Uterus (tissue), 4 donors: Measurements from ENCODE around the gene LAMA5. TPM values are rescaled to one million over a fixed set of nuclear protein-coding genes. Genes with fewer than 3 reads are reported as not detected.

Experiments
- DNase-seq, 2 donors: peaks; one replicate each; pipeline ENCODE4 v3.0.0-alpha.2; 2019 to 2020
- H3K27ac ChIP-seq, 2 donors: fragments of 200-600 bp; sonication (generic); 1 replicate in 1 of 2; 2 replicates in 1 of 2; pipeline ENCODE4 v1.5.1; 2016 to 2018
- H3K27me3 ChIP-seq, 2 donors: fragments of 200-600 bp; sonication (generic); one replicate each; pipeline ENCODE4 v1.5.1; 2018 to 2019; ENCODE audit warnings: control low read depth in 1 of 2
- H3K36me3 ChIP-seq, 2 donors: fragments of 200-600 bp; sonication (generic); one replicate each; pipeline ENCODE4 v1.5.1; 2019; ENCODE audit warnings: control low read depth in 1 of 2
- H3K4me1 ChIP-seq, 2 donors: fragments of 200-600 bp; sonication (generic); one replicate each; pipeline ENCODE4 v1.5.1; 2018 to 2019; ENCODE audit warnings: control low read depth in 1 of 2
- H3K4me3 ChIP-seq, 2 donors: fragments of 200-600 bp; sonication (generic); 1 replicate in 1 of 2; 2 replicates in 1 of 2; pipeline ENCODE4 v1.5.1; 2018 to 2019; ENCODE audit warnings: mild to moderate bottlenecking in 1 of 2
- H3K9me3 ChIP-seq, 2 donors: fragments of 200-600 bp; sonication (generic); one replicate each; pipeline ENCODE4 v1.5.1; 2019; ENCODE audit warnings: control low read depth in 1 of 2
- POLR2A ChIP-seq, 2 donors: fragments of 450-650 bp; IDR thresholded peaks; one replicate each; pipeline ENCODE4 v1.6.1; 2016; ENCODE audit warnings: antibody characterized with exemption in 2 of 2, mild to moderate bottlenecking in 1 of 2, moderate library complexity in 1 of 2
- intact Hi-C: fragments of 100-400 bp; cut with DNase I; formaldehyde crosslinking; loops from one replicate; pipeline ENCODE4 v1.15.1; 2023; ENCODE audit warnings: low total_unique reads
- total RNA-seq, 4 donors: library from RNA; depleted of rRNA in 3 of 4; stranded (reverse); fragments of >200 nt in 3 of 4; gene quantifications; one replicate each; pipeline versions ENCODE4 v1.1.0 to v1.2.4, GENCODE V29; 2014 to 2023
- TF ChIP-seq, protein P1 (sequence below), 4 experiments: fragments of 200-600 bp in 2 of 4; fragments of 450-650 bp in 2 of 4; sonication (generic) in 2 of 4; IDR thresholded peaks; one replicate each; pipeline ENCODE4 v1.5.1; 2016 to 2019; ENCODE audit warnings: antibody characterized with exemption in 4 of 4, mild to moderate bottlenecking in 2 of 4, moderate library complexity in 1 of 4
- donor health status: DM: yes; HTN: yes; CAD: no.

LAMA5 gene
- total RNA-seq, 4 donors from 2014 or later, result 50.6 to 375 (median 90.8) TPM

DNA sequence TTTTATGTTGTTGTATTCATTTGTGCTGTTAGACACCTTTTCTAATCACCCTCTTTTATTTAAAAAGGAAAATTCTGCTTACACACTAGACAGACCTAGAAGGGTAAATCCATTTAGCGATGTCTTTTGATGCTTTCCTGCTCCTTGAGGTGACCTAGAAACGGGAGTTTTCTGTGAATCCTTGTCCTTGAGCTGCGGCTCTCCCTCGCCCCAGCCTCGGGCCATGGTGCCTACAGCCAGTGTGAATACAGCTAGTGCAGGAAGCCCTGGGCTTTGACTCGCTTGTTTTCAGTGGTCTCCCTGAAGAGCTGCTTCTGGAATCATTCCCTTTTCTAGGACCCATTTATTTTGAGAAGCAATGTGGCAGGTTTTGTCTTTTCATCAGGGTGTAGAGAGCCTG lies 82.0 kb downstream of the LAMA5 start:
- Histone ChIP-seq H3K27me3 (no peaks in the 10 kb centered on the region), H3K36me3 (no peaks in the 10 kb centered on the region), H3K9me3 (no peaks in the 10 kb centered on the region), H3K4me3 (no peak overlapping the region), H3K27ac (no peak overlapping the region), H3K4me1 (no peaks in the 10 kb centered on the region)
- TF ChIP-seq, protein P1, sequence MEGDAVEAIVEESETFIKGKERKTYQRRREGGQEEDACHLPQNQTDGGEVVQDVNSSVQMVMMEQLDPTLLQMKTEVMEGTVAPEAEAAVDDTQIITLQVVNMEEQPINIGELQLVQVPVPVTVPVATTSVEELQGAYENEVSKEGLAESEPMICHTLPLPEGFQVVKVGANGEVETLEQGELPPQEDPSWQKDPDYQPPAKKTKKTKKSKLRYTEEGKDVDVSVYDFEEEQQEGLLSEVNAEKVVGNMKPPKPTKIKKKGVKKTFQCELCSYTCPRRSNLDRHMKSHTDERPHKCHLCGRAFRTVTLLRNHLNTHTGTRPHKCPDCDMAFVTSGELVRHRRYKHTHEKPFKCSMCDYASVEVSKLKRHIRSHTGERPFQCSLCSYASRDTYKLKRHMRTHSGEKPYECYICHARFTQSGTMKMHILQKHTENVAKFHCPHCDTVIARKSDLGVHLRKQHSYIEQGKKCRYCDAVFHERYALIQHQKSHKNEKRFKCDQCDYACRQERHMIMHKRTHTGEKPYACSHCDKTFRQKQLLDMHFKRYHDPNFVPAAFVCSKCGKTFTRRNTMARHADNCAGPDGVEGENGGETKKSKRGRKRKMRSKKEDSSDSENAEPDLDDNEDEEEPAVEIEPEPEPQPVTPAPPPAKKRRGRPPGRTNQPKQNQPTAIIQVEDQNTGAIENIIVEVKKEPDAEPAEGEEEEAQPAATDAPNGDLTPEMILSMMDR (IDR thresholded peaks at IDR 0.05), result no peak
- TF ChIP-seq POLR2A (IDR thresholded peaks at IDR 0.05), result no peak
- intact Hi-C loops, result no loop called here
- no peak for DNase-seq

DNA sequence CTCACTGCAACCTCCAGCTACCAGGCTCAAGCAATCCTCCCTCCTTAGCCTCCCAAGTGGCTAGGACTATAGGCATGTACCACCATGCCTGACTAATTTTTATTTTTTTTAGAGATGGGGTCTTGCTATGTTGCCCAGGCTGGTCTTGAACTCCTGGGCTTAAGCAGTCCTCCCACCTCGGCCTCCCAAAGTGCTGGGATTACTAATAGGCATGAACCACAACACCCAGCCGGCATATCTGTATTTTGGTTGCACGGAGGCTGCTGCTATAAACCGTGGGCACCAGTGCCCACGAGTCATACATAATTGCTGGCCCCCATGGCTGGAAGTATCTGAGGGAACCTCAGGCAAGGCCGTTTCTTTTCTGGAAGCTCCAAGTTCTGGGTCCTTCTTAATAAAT lies 82.7 kb downstream of the LAMA5 start:
- H3K36me3 ChIP-seq, result no peaks in the 10 kb centered on the region
- intact Hi-C loops, result no loop called here
- no peaks in the 10 kb centered on the region for H3K9me3 ChIP-seq
- TF ChIP-seq, protein P1 (IDR thresholded peaks at IDR 0.05), result no peak
- TF ChIP-seq POLR2A (IDR thresholded peaks at IDR 0.05), result no peak
- no peak for DNase-seq
- no peaks in the 10 kb centered on the region for H3K27me3 ChIP-seq
- no peak overlapping the region for H3K4me3 ChIP-seq
- H3K4me1 ChIP-seq, result no peaks in the 10 kb centered on the region
- H3K27ac ChIP-seq, result no peak overlapping the region

DNA sequence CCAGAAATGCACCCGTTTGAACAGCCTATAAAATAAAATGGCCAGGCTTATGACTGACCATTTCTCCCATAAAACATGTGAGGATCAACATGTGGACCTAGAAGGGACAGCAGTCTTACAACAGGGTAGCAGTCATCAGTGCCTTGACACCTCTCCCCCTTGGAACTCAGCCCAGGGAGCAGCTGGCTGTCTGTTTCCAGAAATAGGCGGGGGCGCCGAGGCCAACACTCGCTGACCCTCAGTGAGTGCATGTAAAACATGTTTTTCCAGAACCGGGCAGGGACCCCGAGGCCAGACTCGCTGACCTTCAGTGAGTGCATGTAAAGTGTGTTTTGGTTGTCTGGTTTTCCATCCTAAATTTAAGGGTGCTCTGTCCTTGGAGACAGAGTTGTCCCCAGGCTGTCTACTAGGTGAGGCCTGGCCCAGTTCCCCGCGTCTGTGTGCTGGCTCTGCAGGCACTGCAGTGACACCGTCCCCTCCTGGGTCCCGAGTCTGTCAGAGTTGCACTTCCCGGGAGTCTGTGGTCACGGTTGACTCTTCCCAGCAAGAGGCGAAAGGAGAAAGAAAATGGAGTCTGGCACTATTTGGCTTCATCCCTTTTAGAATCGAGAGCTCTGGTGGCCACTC lies 84.1 kb downstream of the LAMA5 start:
- no peaks in the 10 kb centered on the region for H3K27me3 ChIP-seq

DNA sequence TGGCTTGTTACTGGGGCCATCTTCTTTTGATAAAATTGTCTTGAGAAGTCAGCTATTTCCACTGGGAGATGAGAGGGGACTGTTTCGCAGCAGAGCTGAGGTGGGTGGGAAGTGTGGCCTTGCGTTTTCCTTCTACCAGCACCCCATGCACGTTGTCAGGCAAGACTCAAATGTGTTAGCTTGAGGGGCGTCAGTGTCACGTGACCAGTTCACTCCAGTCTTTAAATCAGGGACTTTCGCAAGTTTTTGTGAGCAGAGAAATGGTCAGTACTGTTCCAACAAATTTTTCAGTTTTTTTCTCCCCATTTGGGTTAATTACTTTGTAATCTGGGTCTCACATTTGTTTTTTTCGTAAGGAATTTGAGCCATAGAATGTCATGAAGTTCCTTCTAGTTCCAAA lies 85.0 kb downstream of the LAMA5 start:
- no peak overlapping the region for H3K4me3 ChIP-seq
- H3K27ac ChIP-seq, result no peak overlapping the region
- intact Hi-C loops, result no loop called here
- H3K4me1 ChIP-seq, result no peaks in the 10 kb centered on the region
- H3K9me3 ChIP-seq, result no peaks in the 10 kb centered on the region
- TF ChIP-seq POLR2A (IDR thresholded peaks at IDR 0.05), result no peak
- TF ChIP-seq, protein P1 (IDR thresholded peaks at IDR 0.05), result no peak
- no peaks in the 10 kb centered on the region for H3K36me3 ChIP-seq
- DNase-seq, result no peak
- no peaks in the 10 kb centered on the region for H3K27me3 ChIP-seq

More for the DNA sequence above, 84.1 kb downstream of the LAMA5 start:
- H3K36me3 ChIP-seq, result no peaks in the 10 kb centered on the region
- intact Hi-C loops, result no loop called here
- no peaks in the 10 kb centered on the region for H3K4me1 ChIP-seq
- no peak for DNase-seq
- H3K4me3 ChIP-seq, result no peak overlapping the region
- no peaks in the 10 kb centered on the region for H3K9me3 ChIP-seq
- no peak for TF ChIP-seq POLR2A (IDR thresholded peaks at IDR 0.05)
- TF ChIP-seq, protein P1 (IDR thresholded peaks at IDR 0.05), result no peak
- H3K27ac ChIP-seq, result no peak overlapping the region

DNA sequence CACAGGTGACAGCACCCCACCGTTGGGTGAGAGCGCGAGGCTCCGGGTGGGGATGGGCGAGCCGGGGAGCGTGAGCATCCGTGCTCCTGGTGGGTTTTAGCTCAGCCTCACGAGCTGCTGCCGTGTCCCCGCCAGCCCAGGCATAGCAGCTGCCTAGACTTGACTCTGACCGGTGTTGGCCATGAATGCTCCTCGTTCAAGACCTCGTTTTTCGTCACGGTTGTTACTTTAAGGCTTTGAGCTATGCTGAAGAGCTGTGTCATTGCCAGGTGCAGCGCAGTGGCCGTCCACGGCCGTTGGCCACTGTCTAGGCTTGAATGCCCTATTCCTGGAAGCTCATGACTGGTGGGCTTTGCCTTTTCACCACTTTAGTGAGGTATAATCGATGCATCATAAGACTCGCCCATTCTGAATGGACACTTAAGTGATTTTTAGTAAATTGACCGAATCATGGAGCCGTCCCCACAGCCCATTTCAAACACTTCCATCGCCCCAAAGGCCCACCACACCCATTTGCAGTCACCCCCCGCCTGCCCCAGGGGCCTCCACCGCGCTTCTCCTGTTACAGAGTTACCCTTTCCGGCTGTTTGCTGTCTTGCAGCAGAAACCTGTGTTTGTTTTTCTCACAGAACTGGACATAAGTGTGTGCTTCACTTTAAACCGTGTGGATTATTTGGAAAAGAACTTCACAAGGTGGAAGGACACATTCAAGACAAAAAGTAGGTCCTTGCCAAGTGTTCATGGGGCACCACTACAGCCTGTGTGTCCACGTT lies 85.8 kb downstream of the LAMA5 start:
- Histone ChIP-seq H3K36me3 (no peaks in the 10 kb centered on the region), H3K4me3 (no peak overlapping the region), H3K4me1 (no peaks in the 10 kb centered on the region), H3K27me3 (no peaks in the 10 kb centered on the region), H3K27ac (no peak overlapping the region), H3K9me3 (no peaks in the 10 kb centered on the region)
- DNase-seq, result no peak
- intact Hi-C loops, result no loop called here
- TF ChIP-seq, protein P1 (IDR thresholded peaks at IDR 0.05), result no peak
- TF ChIP-seq POLR2A (IDR thresholded peaks at IDR 0.05), result no peak
